Measurements from ENCODE around the gene PARS2. TPM values are rescaled to one million over a fixed set of nuclear protein-coding genes. Genes with fewer than 3 reads are reported as not detected.

PARS2 gene
- 6.3 TPM for total RNA-seq

GRCh38 chr1:54764133-54764921, at the start of gene PARS2:
Gene PARS2, minus strand, starts transcription at chr1:54764523. Its CDS starts 5,362 bp downstream, at chr1:54759161.
- peak; percentile 97 for DNase-seq (ENCODE audit: low spot score)

GRCh38 chr1:54814126-54814498, 49.8 kb upstream of the PARS2 start:
- no peak for DNase-seq (ENCODE audit: low spot score)

GRCh38 chr1:54813485-54814125, 49.3 kb upstream of the PARS2 start:
- DNase-seq (ENCODE audit: low spot score): no peak

GRCh38 chr1:54812801-54813484, 48.6 kb upstream of the PARS2 start:
- no peak for DNase-seq (ENCODE audit: low spot score)

GRCh38 chr1:54811739-54812655, 47.7 kb upstream of the PARS2 start:
- no peak for DNase-seq (ENCODE audit: low spot score)

GRCh38 chr1:54811066-54811465, 46.7 kb upstream of the PARS2 start:
- no peak for DNase-seq (ENCODE audit: low spot score)

- peak; percentile 73 for DNase-seq (ENCODE audit: low spot score)
Measured at GRCh38 chr1:54810153-54810942, 46.0 kb upstream of the PARS2 start.

GRCh38 chr1:54809496-54810074, 45.3 kb upstream of the PARS2 start:
- DNase-seq (ENCODE audit: low spot score): peak; percentile 54

- DNase-seq (ENCODE audit: low spot score): no peak
Measured at GRCh38 chr1:54808443-54809207, 44.3 kb upstream of the PARS2 start.

- DNase-seq (ENCODE audit: low spot score): no peak
Measured at GRCh38 chr1:54807756-54808155, 43.4 kb upstream of the PARS2 start.

- no peak for DNase-seq (ENCODE audit: low spot score)
Measured at GRCh38 chr1:54806931-54807611, 42.7 kb upstream of the PARS2 start.

GRCh38 chr1:54805981-54806381, 41.7 kb upstream of the PARS2 start:
- no peak for DNase-seq (ENCODE audit: low spot score)

- no peak for DNase-seq (ENCODE audit: low spot score)
Measured at GRCh38 chr1:54805466-54805865, 41.1 kb upstream of the PARS2 start.

- no peak for DNase-seq (ENCODE audit: low spot score)
Measured at GRCh38 chr1:54804471-54805132, 40.3 kb upstream of the PARS2 start.

- no peak for DNase-seq (ENCODE audit: low spot score)
Measured at GRCh38 chr1:54803761-54804470, 39.6 kb upstream of the PARS2 start.

GRCh38 chr1:54800899-54801759, 36.8 kb upstream of the PARS2 start, which contains the start of gene TTC22:
Gene TTC22, minus strand, starts transcription at chr1:54801323. Its CDS starts 160 bp downstream, at chr1:54801163.
- peak; percentile 69 for DNase-seq (ENCODE audit: low spot score)

Data from mucosa of gallbladder (tissue), 1 donor.